Transverse colon (tissue), 4 donors: ENCODE results near the gene SHF. TPM values are rescaled to one million over a fixed set of nuclear protein-coding genes. Genes with fewer than 3 reads are reported as not detected.
"Not testable (repeated sequence)": the region's sequence is repeated elsewhere in the genome, so short reads cannot be mapped to it uniquely, and the experiment has no call there.

Source experiments
- DNase-seq: peaks from one replicate; pipeline ENCODE4 v3.0.0-alpha.2; 2019
- H3K27ac ChIP-seq, 4 donors: fragments of 200-600 bp; sonication (generic); 2 replicates each; pipeline ENCODE4 v1.5.1; 2016 to 2018; ENCODE audit warnings: inconsistent platforms in 4 of 4
- H3K27me3 ChIP-seq: fragments of 200-600 bp; sonication (generic); 2 replicates; pipeline ENCODE4 v1.5.1; 2017; ENCODE audit warnings: inconsistent platforms
- H3K36me3 ChIP-seq, 4 donors: fragments of 200-600 bp; sonication (generic); 2 replicates each; pipeline ENCODE4 v1.5.1; 2017 to 2019; ENCODE audit warnings: inconsistent platforms in 4 of 4
- H3K4me1 ChIP-seq, 4 donors: fragments of 200-600 bp; sonication (generic); 2 replicates each; pipeline ENCODE4 v1.5.1; 2017 to 2020; ENCODE audit warnings: inconsistent platforms in 4 of 4
- H3K4me3 ChIP-seq, 4 donors: fragments of 200-600 bp; sonication (generic); 1 replicate in 1 of 4; 2 replicates in 3 of 4; pipeline versions ENCODE4 v1.5.1 to v1.6.1; 2017 to 2019; ENCODE audit warnings: inconsistent platforms in 4 of 4
- H3K9me3 ChIP-seq, 2 donors: fragments of 200-600 bp; sonication (generic); 2 replicates each; pipeline ENCODE4 v1.5.1; 2017 to 2019; ENCODE audit warnings: inconsistent platforms in 2 of 2
- EP300 ChIP-seq: sonication (generic); formaldehyde crosslinking; IDR thresholded peaks from one replicate; pipeline ENCODE4 v1.6.1; 2017; ENCODE audit warnings: antibody characterized with exemption, low read depth
- POLR2A ChIP-seq: fragments of 450-650 bp; IDR thresholded peaks from one replicate; pipeline ENCODE4 v1.6.1; 2016; ENCODE audit warnings: antibody characterized with exemption, mild to moderate bottlenecking, moderate library complexity
- POLR2AphosphoS5 ChIP-seq, 3 donors: sonication (generic); formaldehyde crosslinking; IDR thresholded peaks; one replicate each; pipeline ENCODE4 v1.6.1; 2016; ENCODE audit warnings: antibody characterized with exemption in 3 of 3
- WGBS, 2 donors: methylation state at CpG; one replicate each; pipeline ENCODE4 v1.1.5; 2018; ENCODE audit warnings: low coverage in 1 of 2; 5-methylcytosine and 5-hydroxymethylcytosine counted together
- in situ Hi-C, 4 donors: fragments of 200-750 bp; cut with MboI; loops; one replicate each; pipeline versions ENCODE4 v1.15.0 to v1.15.1; 2017; ENCODE audit warnings: low sequenced_read_pairs in 3 of 4, low pct_ligation_motif_present in 1 of 4, low pct_unique_long_range_greater_than_20kb in 1 of 4
- intact Hi-C: fragments of 100-400 bp; cut with DNase I; formaldehyde crosslinking; loops from one replicate; pipeline ENCODE4 v1.15.1; 2023; ENCODE audit warnings: low total_unique reads
- total RNA-seq, 4 donors: library from RNA; depleted of rRNA; stranded (reverse); fragments of >200 nt; gene quantifications; one replicate each; pipeline ENCODE4 v1.1.0, GENCODE V29; 2016
- TF ChIP-seq, protein P1 (sequence below), 5 experiments: fragments of 200-600 bp in 3 of 5; fragments of 450-650 bp in 2 of 5; sonication (generic) in 3 of 5; IDR thresholded peaks; 1 replicate in 2 of 5; 2 replicates in 3 of 5; pipeline ENCODE4 v1.5.1; 2016 to 2017; ENCODE audit warnings: antibody characterized with exemption in 5 of 5, inconsistent platforms in 3 of 5, mild to moderate bottlenecking in 2 of 5, moderate library complexity in 1 of 5

The SHF gene
- total RNA-seq, 4 donors from 2014 or later = 3.7 to 9.8 (median 7.4) TPM; not detected in 1

DNA sequence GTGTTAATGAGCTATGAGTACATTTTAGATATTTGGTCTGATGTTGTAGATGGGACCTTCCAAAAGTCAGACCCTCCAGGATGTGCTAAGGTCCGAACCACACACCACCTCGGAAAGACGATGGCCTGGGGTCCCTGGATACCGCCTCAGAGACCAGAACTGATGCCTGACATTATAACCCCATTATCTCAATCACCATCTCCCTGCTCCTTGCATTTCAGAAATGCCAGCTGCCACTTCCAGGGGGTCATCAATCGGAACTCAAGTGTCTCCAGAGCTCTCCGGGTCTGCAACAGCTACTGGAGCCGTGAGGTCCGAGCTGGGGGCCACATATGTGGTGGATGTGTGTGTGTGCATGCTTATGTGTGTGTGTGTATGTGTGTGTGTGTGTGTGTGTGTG, 50.1 kb downstream of the SHF start:
- no peaks in the 10 kb centered on the region for H3K9me3 ChIP-seq
- intact Hi-C loops (no loop called here), in situ Hi-C loops (no loop called here)
- H3K36me3 ChIP-seq = no peaks in the 10 kb centered on the region
- DNase-seq = no peak
- TF ChIP-seq POLR2A = no peak
- TF ChIP-seq POLR2AphosphoS5 (IDR thresholded peaks at IDR 0.05) = no peak
- TF ChIP-seq, protein P1, sequence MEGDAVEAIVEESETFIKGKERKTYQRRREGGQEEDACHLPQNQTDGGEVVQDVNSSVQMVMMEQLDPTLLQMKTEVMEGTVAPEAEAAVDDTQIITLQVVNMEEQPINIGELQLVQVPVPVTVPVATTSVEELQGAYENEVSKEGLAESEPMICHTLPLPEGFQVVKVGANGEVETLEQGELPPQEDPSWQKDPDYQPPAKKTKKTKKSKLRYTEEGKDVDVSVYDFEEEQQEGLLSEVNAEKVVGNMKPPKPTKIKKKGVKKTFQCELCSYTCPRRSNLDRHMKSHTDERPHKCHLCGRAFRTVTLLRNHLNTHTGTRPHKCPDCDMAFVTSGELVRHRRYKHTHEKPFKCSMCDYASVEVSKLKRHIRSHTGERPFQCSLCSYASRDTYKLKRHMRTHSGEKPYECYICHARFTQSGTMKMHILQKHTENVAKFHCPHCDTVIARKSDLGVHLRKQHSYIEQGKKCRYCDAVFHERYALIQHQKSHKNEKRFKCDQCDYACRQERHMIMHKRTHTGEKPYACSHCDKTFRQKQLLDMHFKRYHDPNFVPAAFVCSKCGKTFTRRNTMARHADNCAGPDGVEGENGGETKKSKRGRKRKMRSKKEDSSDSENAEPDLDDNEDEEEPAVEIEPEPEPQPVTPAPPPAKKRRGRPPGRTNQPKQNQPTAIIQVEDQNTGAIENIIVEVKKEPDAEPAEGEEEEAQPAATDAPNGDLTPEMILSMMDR (IDR thresholded peaks at IDR 0.05) = no peak
- TF ChIP-seq EP300 = no peak
- peaks cover 0 to 14% (median 8%) of the 10 kb centered on the region in 4 donors for H3K4me1 ChIP-seq
- H3K27me3 ChIP-seq = peaks cover 45% of the 10 kb centered on the region
- no peak overlapping the region for H3K4me3 ChIP-seq
- H3K27ac ChIP-seq = no peak overlapping the region
- 74% methylated on average over 8 of the region's 8 CpGs; no CpG with 5 or more reads in 1 of the 2 donors for WGBS, 2 donors

DNA sequence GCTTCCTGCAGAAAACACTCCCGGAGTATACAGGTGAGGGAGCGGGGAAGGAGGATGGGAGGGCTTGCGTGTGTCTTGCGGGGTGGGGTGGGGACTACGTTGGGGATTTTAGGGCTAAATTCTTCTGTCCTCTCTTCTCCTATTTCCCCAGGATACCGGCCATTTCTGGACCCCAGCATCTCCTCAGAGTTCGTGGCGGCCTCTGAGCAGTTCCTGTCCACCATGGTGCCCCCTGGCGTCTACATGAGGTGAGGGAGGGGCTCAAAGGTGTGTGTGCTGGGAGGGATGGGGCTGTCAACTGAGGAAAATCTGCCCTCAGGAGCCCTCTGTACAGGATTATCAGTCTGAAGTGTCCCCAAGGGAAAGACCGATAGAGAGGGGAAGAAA, 51.4 kb downstream of the SHF start:
- Histone ChIP-seq H3K4me3 (no peak overlapping the region), H3K4me1 (peaks cover 0 to 14% (median 8%) of the 10 kb centered on the region in 4 donors), H3K27me3 (peaks cover 45% of the 10 kb centered on the region), H3K36me3 (no peaks in the 10 kb centered on the region), H3K9me3 (no peaks in the 10 kb centered on the region), H3K27ac (no peak overlapping the region)
- 36% methylated on average over 10 of the region's 10 CpGs; no CpG with 5 or more reads in 1 of the 2 donors for WGBS, 2 donors
- in situ Hi-C loops (no loop called here), intact Hi-C loops (no loop called here)
- TF ChIP-seq, protein P1 (IDR thresholded peaks at IDR 0.05) = no peak
- TF ChIP-seq POLR2AphosphoS5 (IDR thresholded peaks at IDR 0.05) = no peak
- TF ChIP-seq EP300 = no peak
- no peak for DNase-seq

DNA sequence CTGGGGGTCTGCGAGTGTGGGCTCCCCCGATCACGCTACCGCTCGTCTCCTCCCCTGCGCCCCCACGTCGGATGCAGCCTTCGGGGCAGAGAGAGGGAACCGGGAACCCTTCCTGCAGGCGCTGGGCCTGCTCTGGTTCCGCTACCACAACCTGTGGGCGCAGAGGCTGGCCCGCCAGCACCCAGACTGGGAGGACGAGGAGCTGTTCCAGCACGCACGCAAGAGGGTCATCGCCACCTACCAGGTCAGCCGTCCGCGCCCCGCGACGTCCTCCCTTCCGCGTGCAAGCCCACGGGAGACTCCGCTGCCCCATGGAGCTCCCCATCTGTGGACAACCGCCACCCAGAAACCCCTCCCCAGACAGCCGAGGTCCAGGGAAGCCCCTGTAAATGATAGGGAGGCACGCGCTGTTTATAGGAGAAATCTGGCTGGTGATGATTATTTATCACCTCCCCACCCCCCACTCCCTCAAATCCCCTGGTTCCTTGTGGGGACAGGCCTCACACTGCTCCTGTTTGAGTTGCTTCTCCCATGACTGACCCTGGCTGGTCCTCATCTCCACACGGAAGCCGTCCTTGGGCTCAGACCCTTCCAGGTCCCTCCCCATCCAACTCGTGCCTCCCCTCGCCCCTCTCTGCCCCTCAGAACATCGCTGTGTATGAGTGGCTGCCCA, 51.9 kb downstream of the SHF start:
- H3K4me3 ChIP-seq = peak overlapping the region in 1 of 4 donors; percentile 36
- H3K36me3 ChIP-seq, in situ Hi-C loops, intact Hi-C loops, H3K27ac ChIP-seq, DNase-seq, H3K9me3 ChIP-seq: not testable (repeated sequence)
- H3K4me1 ChIP-seq = peaks cover 0 to 14% (median 8%) of the 10 kb centered on the region in 4 donors
- H3K27me3 ChIP-seq = peaks cover 48% of the 10 kb centered on the region
- 33% methylated on average over 12 of the region's 37 CpGs; no CpG with 5 or more reads in 1 of the 2 donors for WGBS, 2 donors

DNA sequence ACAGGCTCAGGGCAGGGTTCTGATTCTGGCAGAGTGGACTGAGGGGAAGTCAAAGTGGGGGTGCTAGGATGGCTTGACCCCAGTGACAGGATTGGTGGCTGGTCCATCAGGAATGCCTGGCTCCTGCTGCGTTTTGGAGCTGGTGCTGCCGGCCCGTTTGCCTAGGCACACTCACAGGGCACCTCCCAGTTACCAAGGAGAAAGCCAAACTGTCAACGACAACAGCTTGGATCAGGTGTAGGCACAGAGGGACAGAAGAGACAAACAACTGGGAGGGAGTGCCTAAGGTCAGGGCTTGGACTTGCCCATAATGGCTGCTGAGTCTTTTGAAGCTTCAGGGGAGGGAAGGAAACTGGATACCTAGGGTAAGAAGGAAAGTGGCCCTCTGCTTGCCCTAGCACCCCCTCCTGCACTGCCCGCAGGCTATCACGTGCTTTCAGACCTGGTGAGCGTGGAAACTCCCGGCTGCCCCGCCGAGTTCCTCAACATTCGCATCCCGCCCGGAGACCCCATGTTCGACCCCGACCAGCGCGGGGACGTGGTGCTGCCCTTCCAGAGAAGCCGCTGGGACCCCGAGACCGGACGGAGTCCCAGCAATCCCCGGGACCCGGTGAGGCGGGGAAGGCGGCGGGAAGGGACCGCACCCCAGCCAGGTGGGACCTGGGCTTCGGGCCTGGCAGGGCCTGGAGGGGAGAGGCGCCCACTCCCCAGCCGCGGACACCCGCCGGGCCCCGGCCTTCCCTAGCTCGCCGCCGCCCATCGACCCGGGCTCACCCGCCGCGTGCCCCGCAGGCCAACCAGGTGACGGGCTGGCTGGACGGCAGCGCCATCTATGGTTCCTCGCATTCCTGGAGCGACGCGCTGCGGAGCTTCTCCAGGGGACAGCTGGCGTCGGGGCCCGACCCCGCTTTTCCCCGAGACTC, 52.8 kb downstream of the SHF start:
- Histone ChIP-seq H3K4me3 (peak overlapping the region in 2 of 4 donors; percentile 26 to 36), H3K9me3 (no peaks in the 10 kb centered on the region), H3K27me3 (peaks cover 57% of the 10 kb centered on the region), H3K27ac (no peak overlapping the region), H3K36me3 (no peaks in the 10 kb centered on the region), H3K4me1 (peaks cover 2 to 15% (median 10%) of the 10 kb centered on the region in 4 donors)
- no peak for TF ChIP-seq POLR2A
- TF ChIP-seq EP300 = no peak
- TF ChIP-seq, protein P1 (IDR thresholded peaks at IDR 0.05) = peak in 2 of 5 experiments; percentile 15 to 40
- no peak for TF ChIP-seq POLR2AphosphoS5 (IDR thresholded peaks at IDR 0.05)
- 17 to 33% methylated on average over 1 to 28 of the region's 57 CpGs for WGBS, 2 donors
- in situ Hi-C loops = no loop called here
- peak; percentile 51 for DNase-seq
- intact Hi-C loops = no loop called here
